NCI-H345 treated with DMSO at 0.1 percent for 48 hours (cell line): ENCODE data around the gene TNIK.

Source experiments
- DNase-seq: peaks from one replicate; lab custom pipeline; 2025; ENCODE audit not compliant: unreplicated experiment; lab: John Stamatoyannopoulos, UW

The TNIK gene

GRCh38 chr3:171420667-171421066 lies 39.5 kb downstream of the TNIK start:
- DNase-seq: no peak

- DNase-seq: no peak
These were observed 40.7 kb downstream of the TNIK start for GRCh38 chr3:171419457-171419856.

GRCh38 chr3:171417813-171418212 lies 42.4 kb downstream of the TNIK start:
- DNase-seq: no peak

- no peak for DNase-seq
These were observed 43.1 kb downstream of the TNIK start for GRCh38 chr3:171417137-171417536.

GRCh38 chr3:171416666-171417065 lies 43.5 kb downstream of the TNIK start:
- no peak for DNase-seq

- no peak for DNase-seq
These were observed 44.1 kb downstream of the TNIK start for GRCh38 chr3:171416061-171416460.

GRCh38 chr3:171415070-171415469 lies 45.1 kb downstream of the TNIK start:
- DNase-seq: no peak

GRCh38 chr3:171412473-171412872 lies 47.7 kb downstream of the TNIK start:
- no peak for DNase-seq

GRCh38 chr3:171412054-171412453 lies 48.2 kb downstream of the TNIK start:
- no peak for DNase-seq

GRCh38 chr3:171410186-171410585 lies 50.0 kb downstream of the TNIK start:
- no peak for DNase-seq

GRCh38 chr3:171407759-171408158 lies 52.4 kb downstream of the TNIK start:
- DNase-seq: no peak

- DNase-seq: no peak
These were observed 55.7 kb downstream of the TNIK start for GRCh38 chr3:171404376-171404967.

GRCh38 chr3:171402281-171402680 lies 57.9 kb downstream of the TNIK start:
- DNase-seq: no peak

- no peak for DNase-seq
These were observed 58.8 kb downstream of the TNIK start for GRCh38 chr3:171401432-171401831.

GRCh38 chr3:171399842-171400241 lies 60.4 kb downstream of the TNIK start:
- DNase-seq: no peak

GRCh38 chr3:171398343-171398742 lies 61.9 kb downstream of the TNIK start:
- no peak for DNase-seq

- DNase-seq: no peak
These were observed 63.1 kb downstream of the TNIK start for GRCh38 chr3:171397089-171397488.

- no peak for DNase-seq
These were observed 64.2 kb downstream of the TNIK start for GRCh38 chr3:171396048-171396447.

- no peak for DNase-seq
These were observed 67.0 kb downstream of the TNIK start for GRCh38 chr3:171393032-171393744.

GRCh38 chr3:171391432-171391831 lies 68.8 kb downstream of the TNIK start:
- DNase-seq: no peak

- DNase-seq: no peak
These were observed 69.9 kb downstream of the TNIK start for GRCh38 chr3:171390051-171390941.

- no peak for DNase-seq
These were observed 70.7 kb downstream of the TNIK start for GRCh38 chr3:171389491-171389890.
